ENCODE results near the gene NWD2. TPM values are rescaled to one million over a fixed set of nuclear protein-coding genes. Genes with fewer than 3 reads are reported as not detected.

Gene NWD2
- polyA plus RNA-seq, 1 donor from 2014 or later = 0.06 TPM

DNA sequence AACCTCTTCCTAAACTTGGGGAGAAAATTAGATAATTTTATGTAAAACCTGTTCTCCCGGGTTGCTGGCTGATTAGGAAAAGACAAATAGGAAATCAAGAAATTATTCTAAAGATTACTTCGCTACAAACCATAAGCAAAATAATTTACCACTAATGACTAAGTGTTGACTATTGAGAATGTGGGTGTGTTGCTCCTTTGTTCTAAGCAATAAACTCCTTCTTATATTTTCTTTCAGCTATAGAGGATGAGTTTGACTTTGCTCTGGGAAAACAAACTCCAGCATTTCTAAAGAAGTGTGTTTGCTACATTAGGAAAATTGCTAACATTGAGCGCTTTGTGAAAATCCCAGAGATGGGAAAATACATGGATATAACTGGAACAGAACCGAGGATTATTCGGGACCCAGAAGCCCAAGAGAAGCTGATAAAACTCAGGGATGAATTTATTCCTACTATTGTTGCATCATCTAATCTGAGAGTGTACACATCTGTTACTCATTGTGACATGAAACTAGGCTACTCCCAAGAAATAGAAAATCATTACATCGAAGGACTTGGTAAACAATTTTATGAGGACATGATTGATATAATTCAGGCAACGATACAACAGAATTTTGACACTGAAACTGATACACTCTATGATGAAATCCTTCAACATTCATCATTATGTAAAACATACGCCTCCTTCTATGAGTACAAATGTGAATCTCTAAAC, 194.2 kb downstream of the NWD2 start:
- Histone ChIP-seq H3K9me2 (ENCODE audit: insufficient read depth, low read length) (no peaks in the 10 kb centered on the region), H3K27me3 (ENCODE audit: insufficient read depth, low read depth, low read length) (no peaks in the 10 kb centered on the region), H3K27ac (ENCODE audit: low read length) (no peak overlapping the region), H3K36me3 (ENCODE audit: insufficient read depth, low read length) (no peaks in the 10 kb centered on the region), H3K79me2 (replicated peaks; ENCODE audit: insufficient read depth, low read length) (no peaks in the 10 kb centered on the region), H3K4me3 (ENCODE audit: low read length) (no peak overlapping the region), H4K20me1 (ENCODE audit: insufficient read depth) (no peaks in the 10 kb centered on the region), H3K9ac (ENCODE audit: low read length) (no peak overlapping the region), H3K4me2 (ENCODE audit: low read length) (no peak overlapping the region), H2AFZ (ENCODE audit: low read depth, low read length) (no peak overlapping the region), H3K9me3 (ENCODE audit: low read length) (no peaks in the 10 kb centered on the region), H3F3A (ENCODE audit: insufficient read depth, low read length, poor library complexity, severe bottlenecking) (no peaks in the 10 kb centered on the region)
- no peak for TF ChIP-seq EZH2 (IDR thresholded peaks at IDR 0.05; ENCODE audit: borderline replicate concordance, insufficient read depth, low read length, poor library complexity, severe bottlenecking)
- TF ChIP-seq SMC3 (conservative IDR thresholded peaks at IDR 0.05; ENCODE audit: poor library complexity) = no peak
- TF ChIP-seq, protein P1, sequence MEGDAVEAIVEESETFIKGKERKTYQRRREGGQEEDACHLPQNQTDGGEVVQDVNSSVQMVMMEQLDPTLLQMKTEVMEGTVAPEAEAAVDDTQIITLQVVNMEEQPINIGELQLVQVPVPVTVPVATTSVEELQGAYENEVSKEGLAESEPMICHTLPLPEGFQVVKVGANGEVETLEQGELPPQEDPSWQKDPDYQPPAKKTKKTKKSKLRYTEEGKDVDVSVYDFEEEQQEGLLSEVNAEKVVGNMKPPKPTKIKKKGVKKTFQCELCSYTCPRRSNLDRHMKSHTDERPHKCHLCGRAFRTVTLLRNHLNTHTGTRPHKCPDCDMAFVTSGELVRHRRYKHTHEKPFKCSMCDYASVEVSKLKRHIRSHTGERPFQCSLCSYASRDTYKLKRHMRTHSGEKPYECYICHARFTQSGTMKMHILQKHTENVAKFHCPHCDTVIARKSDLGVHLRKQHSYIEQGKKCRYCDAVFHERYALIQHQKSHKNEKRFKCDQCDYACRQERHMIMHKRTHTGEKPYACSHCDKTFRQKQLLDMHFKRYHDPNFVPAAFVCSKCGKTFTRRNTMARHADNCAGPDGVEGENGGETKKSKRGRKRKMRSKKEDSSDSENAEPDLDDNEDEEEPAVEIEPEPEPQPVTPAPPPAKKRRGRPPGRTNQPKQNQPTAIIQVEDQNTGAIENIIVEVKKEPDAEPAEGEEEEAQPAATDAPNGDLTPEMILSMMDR (IDR thresholded peaks at IDR 0.05; ENCODE audit: poor library complexity, severe bottlenecking) = no peak
- no peak for TF ChIP-seq EP300 (conservative IDR thresholded peaks at IDR 0.05; ENCODE audit: poor library complexity, severe bottlenecking)
- TF ChIP-seq MXI1 (conservative IDR thresholded peaks at IDR 0.05; ENCODE audit: poor library complexity, severe bottlenecking) = no peak
- TF ChIP-seq TAF1 (IDR thresholded peaks at IDR 0.05; ENCODE audit: low read depth) = no peak
- no peak for TF ChIP-seq POLR2AphosphoS5 (IDR thresholded peaks at IDR 0.05)

DNA sequence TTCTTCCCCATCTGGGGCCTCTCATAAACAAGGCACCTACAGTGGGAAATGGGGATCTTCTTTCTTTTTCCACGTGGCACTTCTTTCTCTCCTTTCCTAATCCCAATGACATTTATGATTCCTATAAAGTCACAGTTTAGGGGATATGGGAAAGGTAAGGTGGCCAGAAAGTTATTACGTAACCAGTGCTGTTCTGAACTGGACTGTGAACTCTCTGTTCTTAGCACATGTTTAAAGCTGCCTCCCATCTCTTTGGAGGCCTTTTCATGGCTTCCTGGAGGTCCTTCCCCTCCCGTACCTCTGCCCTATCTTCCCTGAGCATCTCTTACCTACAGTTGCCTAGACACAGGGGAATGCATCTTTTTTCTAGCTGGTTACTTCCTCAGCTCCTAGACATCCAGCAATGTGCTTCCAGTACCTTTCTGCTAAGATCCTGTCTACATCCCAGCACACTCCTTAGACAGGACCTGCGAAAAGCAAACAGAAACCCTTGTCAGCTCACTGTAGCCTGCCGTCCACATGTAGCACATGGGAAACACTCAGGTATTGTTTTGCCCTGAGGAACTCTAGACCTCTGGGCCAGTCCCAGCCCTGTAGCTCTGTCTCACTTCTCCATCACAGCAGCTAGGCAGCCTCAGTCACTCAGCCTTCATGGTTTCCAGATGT, 195.4 kb downstream of the NWD2 start:
- no peaks in the 10 kb centered on the region for H3K9me2 ChIP-seq (ENCODE audit: insufficient read depth, low read length)
- H3K4me3 ChIP-seq (ENCODE audit: low read length) = no peak overlapping the region
- no peaks in the 10 kb centered on the region for H3K79me2 ChIP-seq (replicated peaks; ENCODE audit: insufficient read depth, low read length)
- H3F3A ChIP-seq (ENCODE audit: insufficient read depth, low read length, poor library complexity, severe bottlenecking) = no peaks in the 10 kb centered on the region
- no peak overlapping the region for H3K27ac ChIP-seq (ENCODE audit: low read length)
- H3K36me3 ChIP-seq (ENCODE audit: insufficient read depth, low read length) = no peaks in the 10 kb centered on the region
- no peak overlapping the region for H3K4me2 ChIP-seq (ENCODE audit: low read length)
- H2AFZ ChIP-seq (ENCODE audit: low read depth, low read length) = no peak overlapping the region
- H3K9me3 ChIP-seq (ENCODE audit: low read length) = no peaks in the 10 kb centered on the region
- no peaks in the 10 kb centered on the region for H4K20me1 ChIP-seq (ENCODE audit: insufficient read depth)
- no peak overlapping the region for H3K9ac ChIP-seq (ENCODE audit: low read length)
- no peak for TF ChIP-seq MXI1 (conservative IDR thresholded peaks at IDR 0.05; ENCODE audit: poor library complexity, severe bottlenecking)
- no peak for TF ChIP-seq SMC3 (conservative IDR thresholded peaks at IDR 0.05; ENCODE audit: poor library complexity)
- no peak for TF ChIP-seq EP300 (conservative IDR thresholded peaks at IDR 0.05; ENCODE audit: poor library complexity, severe bottlenecking)
- TF ChIP-seq EZH2 (IDR thresholded peaks at IDR 0.05; ENCODE audit: borderline replicate concordance, insufficient read depth, low read length, poor library complexity, severe bottlenecking) = no peak
- TF ChIP-seq TAF1 (IDR thresholded peaks at IDR 0.05; ENCODE audit: low read depth) = no peak
- no peak for TF ChIP-seq RAD21 (conservative IDR thresholded peaks at IDR 0.05)
- TF ChIP-seq, protein P1 (IDR thresholded peaks at IDR 0.05; ENCODE audit: poor library complexity, severe bottlenecking) = no peak
- no peak for TF ChIP-seq POLR2AphosphoS5 (IDR thresholded peaks at IDR 0.05)
- TF ChIP-seq, protein P2, sequence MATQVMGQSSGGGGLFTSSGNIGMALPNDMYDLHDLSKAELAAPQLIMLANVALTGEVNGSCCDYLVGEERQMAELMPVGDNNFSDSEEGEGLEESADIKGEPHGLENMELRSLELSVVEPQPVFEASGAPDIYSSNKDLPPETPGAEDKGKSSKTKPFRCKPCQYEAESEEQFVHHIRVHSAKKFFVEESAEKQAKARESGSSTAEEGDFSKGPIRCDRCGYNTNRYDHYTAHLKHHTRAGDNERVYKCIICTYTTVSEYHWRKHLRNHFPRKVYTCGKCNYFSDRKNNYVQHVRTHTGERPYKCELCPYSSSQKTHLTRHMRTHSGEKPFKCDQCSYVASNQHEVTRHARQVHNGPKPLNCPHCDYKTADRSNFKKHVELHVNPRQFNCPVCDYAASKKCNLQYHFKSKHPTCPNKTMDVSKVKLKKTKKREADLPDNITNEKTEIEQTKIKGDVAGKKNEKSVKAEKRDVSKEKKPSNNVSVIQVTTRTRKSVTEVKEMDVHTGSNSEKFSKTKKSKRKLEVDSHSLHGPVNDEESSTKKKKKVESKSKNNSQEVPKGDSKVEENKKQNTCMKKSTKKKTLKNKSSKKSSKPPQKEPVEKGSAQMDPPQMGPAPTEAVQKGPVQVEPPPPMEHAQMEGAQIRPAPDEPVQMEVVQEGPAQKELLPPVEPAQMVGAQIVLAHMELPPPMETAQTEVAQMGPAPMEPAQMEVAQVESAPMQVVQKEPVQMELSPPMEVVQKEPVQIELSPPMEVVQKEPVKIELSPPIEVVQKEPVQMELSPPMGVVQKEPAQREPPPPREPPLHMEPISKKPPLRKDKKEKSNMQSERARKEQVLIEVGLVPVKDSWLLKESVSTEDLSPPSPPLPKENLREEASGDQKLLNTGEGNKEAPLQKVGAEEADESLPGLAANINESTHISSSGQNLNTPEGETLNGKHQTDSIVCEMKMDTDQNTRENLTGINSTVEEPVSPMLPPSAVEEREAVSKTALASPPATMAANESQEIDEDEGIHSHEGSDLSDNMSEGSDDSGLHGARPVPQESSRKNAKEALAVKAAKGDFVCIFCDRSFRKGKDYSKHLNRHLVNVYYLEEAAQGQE (IDR thresholded peaks at IDR 0.05; ENCODE audit: borderline replicate concordance) = no peak
- H3K27me3 ChIP-seq (ENCODE audit: insufficient read depth, low read depth, low read length) = no peaks in the 10 kb centered on the region
